GM12891 (cell line): ENCODE data around the gene PLEKHO1.

Experiments
- POLR2A ChIP-seq: IDR thresholded peaks from 2 replicates; pipeline ENCODE4 v1.6.1; 2011; ENCODE audit warnings: low read depth, low read length, control low read depth
- POLR2AphosphoS5 ChIP-seq: IDR thresholded peaks from 2 replicates; pipeline ENCODE4 v1.6.1; 2011; ENCODE audit warnings: low read depth, low read length, control low read depth

DNA sequence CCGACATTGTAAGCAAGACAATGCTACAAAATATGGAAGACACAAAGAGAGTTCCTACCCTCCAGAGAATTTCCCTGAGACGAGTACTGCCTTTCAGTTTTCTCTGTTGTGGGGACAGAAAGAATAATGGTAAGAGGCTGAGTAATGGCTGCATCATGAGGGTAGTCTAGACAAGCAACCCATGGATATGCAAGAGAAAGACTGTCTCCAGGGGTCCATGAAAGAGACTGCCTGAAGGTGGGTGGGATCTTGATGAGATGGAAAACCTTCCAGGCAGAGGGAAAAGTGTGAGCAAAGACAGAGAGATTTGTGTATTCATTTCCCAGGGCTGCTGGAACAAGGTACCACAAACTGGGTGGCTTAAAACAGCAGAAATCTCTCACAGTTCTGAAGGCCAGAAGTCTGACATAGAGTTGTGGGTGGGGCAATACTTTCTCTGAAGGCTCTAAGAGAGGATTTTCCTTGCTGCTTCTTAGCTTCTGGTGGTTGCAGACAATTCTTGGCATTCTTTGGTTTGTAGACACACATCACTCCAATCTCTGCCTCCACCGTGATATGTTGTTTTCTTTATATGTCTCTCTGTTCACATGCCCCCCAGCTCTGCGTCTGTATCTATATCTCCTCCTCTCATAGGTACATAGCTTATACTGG lies 44.8 kb downstream of the PLEKHO1 start:
- no peak for TF ChIP-seq POLR2AphosphoS5
- no peak for TF ChIP-seq POLR2A
